ENCODE measurements around the gene EIF4G3.

DNA sequence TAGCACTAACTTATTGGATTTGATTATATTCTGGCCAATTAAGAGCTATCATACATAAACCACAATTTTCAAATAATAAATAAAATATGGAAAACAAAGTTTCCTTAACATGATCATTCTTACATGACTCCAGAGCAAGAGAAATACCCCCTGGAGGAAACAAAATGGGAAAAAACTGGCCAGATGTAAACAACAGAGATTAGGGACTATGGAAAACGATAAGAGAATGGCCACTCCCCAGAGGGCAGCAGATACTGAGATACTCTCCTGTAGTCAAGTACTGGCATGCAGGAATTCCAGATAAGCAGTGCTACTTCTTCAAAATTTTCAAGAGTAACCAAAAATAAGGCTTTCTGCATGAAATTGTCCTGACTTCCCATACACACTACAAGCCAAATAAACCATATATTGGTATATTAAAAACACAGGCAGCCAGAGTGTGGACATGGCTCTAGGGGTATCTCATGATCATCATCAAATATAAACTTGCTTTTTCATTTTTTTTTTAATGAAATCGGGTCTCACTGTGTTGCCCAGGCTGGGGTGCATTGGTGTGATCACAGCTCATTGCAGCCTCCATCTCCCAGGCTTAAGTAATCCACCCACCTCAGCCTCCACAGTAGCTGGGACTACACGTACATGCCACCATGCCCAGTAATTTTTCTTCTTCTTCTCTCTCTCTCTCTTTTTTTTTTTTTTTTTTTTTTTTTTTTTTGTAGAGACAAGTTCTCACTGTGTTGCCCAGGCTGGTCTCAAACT is 118.5 kb downstream of the EIF4G3 start:
- no peak for TF ChIP-seq EZH2 (IDR thresholded peaks at IDR 0.05; ENCODE audit: borderline replicate concordance, insufficient read depth, low read depth, low read length, poor library complexity, severe bottlenecking)
- TF ChIP-seq, protein P1, sequence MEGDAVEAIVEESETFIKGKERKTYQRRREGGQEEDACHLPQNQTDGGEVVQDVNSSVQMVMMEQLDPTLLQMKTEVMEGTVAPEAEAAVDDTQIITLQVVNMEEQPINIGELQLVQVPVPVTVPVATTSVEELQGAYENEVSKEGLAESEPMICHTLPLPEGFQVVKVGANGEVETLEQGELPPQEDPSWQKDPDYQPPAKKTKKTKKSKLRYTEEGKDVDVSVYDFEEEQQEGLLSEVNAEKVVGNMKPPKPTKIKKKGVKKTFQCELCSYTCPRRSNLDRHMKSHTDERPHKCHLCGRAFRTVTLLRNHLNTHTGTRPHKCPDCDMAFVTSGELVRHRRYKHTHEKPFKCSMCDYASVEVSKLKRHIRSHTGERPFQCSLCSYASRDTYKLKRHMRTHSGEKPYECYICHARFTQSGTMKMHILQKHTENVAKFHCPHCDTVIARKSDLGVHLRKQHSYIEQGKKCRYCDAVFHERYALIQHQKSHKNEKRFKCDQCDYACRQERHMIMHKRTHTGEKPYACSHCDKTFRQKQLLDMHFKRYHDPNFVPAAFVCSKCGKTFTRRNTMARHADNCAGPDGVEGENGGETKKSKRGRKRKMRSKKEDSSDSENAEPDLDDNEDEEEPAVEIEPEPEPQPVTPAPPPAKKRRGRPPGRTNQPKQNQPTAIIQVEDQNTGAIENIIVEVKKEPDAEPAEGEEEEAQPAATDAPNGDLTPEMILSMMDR (IDR thresholded peaks at IDR 0.05) = no peak
